ENCODE measurements around the gene SLC22A14. TPM values are rescaled to one million over a fixed set of nuclear protein-coding genes. Genes with fewer than 3 reads are reported as not detected.

Gene SLC22A14
- total and polyA plus RNA-seq, 3 donors from 2014 or later, result 2.7 to 11.9 (median 9.4) TPM

DNA sequence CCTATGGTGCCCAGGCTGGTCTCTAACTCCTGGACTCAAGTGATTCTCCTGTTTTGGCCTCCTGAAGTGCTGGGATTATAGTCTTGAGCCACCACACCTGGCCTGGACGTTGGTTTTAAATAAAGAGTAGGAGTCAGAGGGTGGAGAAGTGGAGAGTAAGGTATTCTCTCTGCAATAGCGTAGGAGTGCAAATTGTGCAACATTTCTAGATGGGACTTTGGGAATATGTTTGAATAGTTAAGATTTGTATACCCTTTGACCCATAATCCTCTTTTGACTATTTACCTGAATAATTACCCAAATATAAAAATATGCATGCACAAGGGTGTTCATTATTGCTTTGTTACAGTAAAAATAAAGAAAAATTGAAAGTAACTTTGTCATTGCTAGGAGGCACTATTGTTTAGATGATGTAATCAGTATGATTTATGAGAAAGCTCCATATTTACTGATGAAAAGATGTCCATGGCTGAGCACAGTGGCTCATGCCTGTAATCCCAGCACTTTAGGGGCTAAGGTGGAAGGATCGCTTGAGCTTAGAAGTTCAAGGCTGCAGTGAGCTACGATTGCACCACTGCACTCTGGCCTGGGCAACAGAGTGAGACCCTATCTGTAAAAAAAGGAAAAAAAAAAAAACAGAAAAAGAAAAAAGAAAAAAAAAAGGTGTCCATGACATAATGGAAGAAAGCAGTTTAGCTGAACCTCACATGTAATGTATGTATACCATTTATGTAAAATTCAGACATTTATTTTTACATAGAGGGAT, 49.3 kb downstream of the SLC22A14 start:
- 83 to 89% methylated on average over 4 of the region's 4 CpGs for WGBS, 2 donors
- intact Hi-C loops (cut with DNase I; ENCODE audit: low total_unique reads), result no loop called here
- DNase-seq, result no peak
- Histone ChIP-seq H3K27me3 (no peaks in the 10 kb centered on the region), H3K4me3 (no peak overlapping the region), H3K4me1 (no peaks in the 10 kb centered on the region), H3K36me3 (ENCODE audit: low read depth, missing control alignments) (no peaks in the 10 kb centered on the region), H3K9me3 (no peaks in the 10 kb centered on the region), H3K27ac (no peak overlapping the region)
- TF ChIP-seq POLR2A (IDR thresholded peaks at IDR 0.05) (no peak), CTCF (IDR thresholded peaks at IDR 0.05) (no peak)

DNA sequence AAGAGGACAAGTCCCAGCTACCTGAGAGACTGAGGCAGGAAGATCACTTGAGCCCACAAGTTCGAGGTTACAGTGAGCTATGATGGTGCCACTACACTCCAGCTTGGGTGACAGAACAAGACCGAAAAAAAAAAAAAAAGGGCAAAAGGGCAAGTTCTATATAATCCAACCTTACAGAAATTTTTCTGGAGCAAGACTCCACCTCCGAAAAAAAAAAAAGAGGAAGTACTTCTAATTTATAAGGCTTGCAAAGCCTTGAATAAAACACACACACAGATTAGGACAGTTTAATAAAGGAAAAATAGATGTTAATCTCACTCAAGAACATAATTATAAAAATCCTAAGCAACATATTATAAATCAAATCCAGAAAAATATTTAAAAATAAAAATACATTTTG, 50.1 kb downstream of the SLC22A14 start:
- no peak for DNase-seq
- 71 to 77% methylated on average over 3 of the region's 3 CpGs for WGBS, 2 donors
- H3K27ac ChIP-seq, result no peak overlapping the region
- H3K36me3 ChIP-seq (ENCODE audit: low read depth, missing control alignments), result no peaks in the 10 kb centered on the region
- intact Hi-C loops (cut with DNase I; ENCODE audit: low total_unique reads), result no loop called here
- TF ChIP-seq POLR2A (IDR thresholded peaks at IDR 0.05) (no peak), CTCF (IDR thresholded peaks at IDR 0.05) (no peak)
- no peaks in the 10 kb centered on the region for H3K9me3 ChIP-seq
- H3K4me3 ChIP-seq, result no peak overlapping the region
- H3K27me3 ChIP-seq, result no peaks in the 10 kb centered on the region
- H3K4me1 ChIP-seq, result no peaks in the 10 kb centered on the region

GRCh38 chr3:38334142-38335055, 52.3 kb downstream of the SLC22A14 start:
- Histone ChIP-seq H3K27me3 (no peaks in the 10 kb centered on the region), H3K4me1 (no peaks in the 10 kb centered on the region), H3K9me3 (no peaks in the 10 kb centered on the region), H3K27ac (no peak overlapping the region), H3K4me3 (no peak overlapping the region), H3K36me3 (ENCODE audit: low read depth, missing control alignments) (no peaks in the 10 kb centered on the region)
- intact Hi-C loops (cut with DNase I; ENCODE audit: low total_unique reads), result no loop called here
- 69 to 74% methylated on average over 5 of the region's 5 CpGs for WGBS, 2 donors
- no peak for DNase-seq
- TF ChIP-seq CTCF (IDR thresholded peaks at IDR 0.05), result no peak
- no peak for TF ChIP-seq POLR2A (IDR thresholded peaks at IDR 0.05)

- Histone ChIP-seq H3K27ac (no peak overlapping the region), H3K9me3 (no peaks in the 10 kb centered on the region), H3K36me3 (ENCODE audit: low read depth, missing control alignments) (no peaks in the 10 kb centered on the region), H3K4me3 (no peak overlapping the region), H3K4me1 (no peaks in the 10 kb centered on the region), H3K27me3 (no peaks in the 10 kb centered on the region)
- intact Hi-C loops (cut with DNase I; ENCODE audit: low total_unique reads), result no loop called here
- no peak for DNase-seq
- TF ChIP-seq POLR2A (IDR thresholded peaks at IDR 0.05) (no peak), CTCF (IDR thresholded peaks at IDR 0.05) (no peak)
- 84 to 91% methylated on average over 6 of the region's 6 CpGs for WGBS, 2 donors
These were observed 53.2 kb downstream of the SLC22A14 start for GRCh38 chr3:38335263-38335662.
